ENCODE measurements around the gene CD63. TPM values are rescaled to one million over a fixed set of nuclear protein-coding genes. Genes with fewer than 3 reads are reported as not detected.

Gene CD63
- total RNA-seq, 6 donors from 2014 or later = 399 to 1,448 (median 972) TPM

GRCh38 chr12:55703288-55703687 is 25.5 kb downstream of the CD63 start:
- WGBS, 2 donors = 58 to 83% methylated on average over 2 of the region's 2 CpGs
- DNase-seq = no peak
- TF ChIP-seq POLR2AphosphoS5 (IDR thresholded peaks at IDR 0.05) (no peak), EP300 (IDR thresholded peaks at IDR 0.05) (no peak), CTCF (IDR thresholded peaks at IDR 0.05) (no peak), POLR2A (IDR thresholded peaks at IDR 0.05) (no peak)

GRCh38 chr12:55702861-55703260 is 25.9 kb downstream of the CD63 start:
- Histone ChIP-seq H3K4me3 (no peak overlapping the region), H3K4me1 (peaks cover 6 to 12% (median 8%) of the 10 kb centered on the region in 4 donors), H3K36me3 (no peaks in the 10 kb centered on the region), H3K27ac (no peak overlapping the region), H3K9me3 (no peaks in the 10 kb centered on the region), H3K27me3 (no peaks in the 10 kb centered on the region)
- ATAC-seq (ENCODE audit: low FRiP score in 2 of 2) = no peak
- no peak for TF ChIP-seq CTCF (IDR thresholded peaks at IDR 0.05)
- TF ChIP-seq EP300 (IDR thresholded peaks at IDR 0.05) = no peak
- no peak for TF ChIP-seq POLR2AphosphoS5 (IDR thresholded peaks at IDR 0.05)
- no peak for TF ChIP-seq POLR2A (IDR thresholded peaks at IDR 0.05)
- 90 to 93% methylated on average over 8 of the region's 8 CpGs for WGBS, 2 donors
- DNase-seq = no peak

More at GRCh38 chr12:55703288-55703687, 25.5 kb downstream of the CD63 start:
- Histone ChIP-seq H3K4me1 (peaks cover 10 to 16% (median 12%) of the 10 kb centered on the region in 4 donors), H3K9me3 (no peaks in the 10 kb centered on the region), H3K27me3 (no peaks in the 10 kb centered on the region), H3K27ac (no peak overlapping the region), H3K4me3 (no peak overlapping the region), H3K36me3 (no peaks in the 10 kb centered on the region)
- no peak for ATAC-seq (ENCODE audit: low FRiP score in 2 of 2)

- DNase-seq (peak in 1 of 2 donors; percentile 61), ATAC-seq (ENCODE audit: low FRiP score in 2 of 2) (no peak)
- no peaks in the 10 kb centered on the region for H3K9me3 ChIP-seq
- H3K27ac ChIP-seq = no peak overlapping the region
- 81 to 83% methylated on average over 16 to 20 of the region's 21 CpGs for WGBS, 2 donors
- H3K4me1 ChIP-seq = no peaks in the 10 kb centered on the region
- TF ChIP-seq CTCF (IDR thresholded peaks at IDR 0.05) (no peak), POLR2AphosphoS5 (IDR thresholded peaks at IDR 0.05) (no peak), POLR2A (IDR thresholded peaks at IDR 0.05) (no peak), EP300 (IDR thresholded peaks at IDR 0.05) (no peak)
- H3K4me3 ChIP-seq = no peak overlapping the region
- no peaks in the 10 kb centered on the region for H3K27me3 ChIP-seq
- H3K36me3 ChIP-seq = no peaks in the 10 kb centered on the region
Observed at GRCh38 chr12:55700255-55701018, 28.4 kb downstream of the CD63 start.

- Histone ChIP-seq H3K27ac (no peak overlapping the region), H3K36me3 (no peaks in the 10 kb centered on the region), H3K27me3 (no peaks in the 10 kb centered on the region), H3K9me3 (no peaks in the 10 kb centered on the region), H3K4me3 (no peak overlapping the region), H3K4me1 (no peaks in the 10 kb centered on the region)
- TF ChIP-seq EP300 (IDR thresholded peaks at IDR 0.05) = no peak
- TF ChIP-seq CTCF (IDR thresholded peaks at IDR 0.05) = no peak
- no peak for TF ChIP-seq POLR2A (IDR thresholded peaks at IDR 0.05)
- TF ChIP-seq POLR2AphosphoS5 (IDR thresholded peaks at IDR 0.05) = no peak
- ATAC-seq (ENCODE audit: low FRiP score in 2 of 2) (no peak), DNase-seq (no peak)
- WGBS, 2 donors = 69 to 82% methylated on average over 5 of the region's 5 CpGs
Observed at GRCh38 chr12:55699471-55700055, 29.2 kb downstream of the CD63 start.
